HG03064 (cell line): ENCODE measurements around the gene BLOC1S5.
A peak's percentile ranks its signal among the peaks of the same experiment; 100 is the strongest.
"Not testable (repeated sequence)": the region's sequence is repeated elsewhere in the genome, so short reads cannot be mapped to it uniquely, and the experiment has no call there.

Source experiments
- ATAC-seq: cut with Tn5 transposase; IDR thresholded peaks from one replicate; pipeline ENCODE4 v1.9.1; 2021; ENCODE audit warnings: low read depth; ENCODE audit not compliant: unreplicated experiment

Gene BLOC1S5

GRCh38 chr6:8054276-8054675 lies 9.9 kb downstream of the BLOC1S5 start:
- ATAC-seq = no peak

GRCh38 chr6:8047541-8048292 lies 16.5 kb downstream of the BLOC1S5 start:
- no peak for ATAC-seq

GRCh38 chr6:8045769-8046168 lies 18.4 kb downstream of the BLOC1S5 start:
- ATAC-seq = not testable (repeated sequence)

GRCh38 chr6:8043221-8043620 lies 21.0 kb downstream of the BLOC1S5 start:
- ATAC-seq = no peak

GRCh38 chr6:8041913-8042583 lies 22.1 kb downstream of the BLOC1S5 start:
- ATAC-seq = no peak

- ATAC-seq = not testable (repeated sequence)
Measured at GRCh38 chr6:8034107-8034506, 30.1 kb downstream of the BLOC1S5 start.

GRCh38 chr6:8030920-8031319 lies 33.3 kb downstream of the BLOC1S5 start:
- ATAC-seq = no peak

- ATAC-seq = no peak
Measured at GRCh38 chr6:8029243-8029870, 34.8 kb downstream of the BLOC1S5 start.

GRCh38 chr6:8027965-8028651 lies 36.1 kb downstream of the BLOC1S5 start:
- no peak for ATAC-seq

GRCh38 chr6:8026800-8027199 lies 37.4 kb downstream of the BLOC1S5 start:
- no peak for ATAC-seq

GRCh38 chr6:8025191-8025590 lies 39.0 kb downstream of the BLOC1S5 start:
- ATAC-seq = no peak

- no peak for ATAC-seq
Measured at GRCh38 chr6:8023638-8024037, 40.6 kb downstream of the BLOC1S5 start.

GRCh38 chr6:8020083-8020482 lies 44.1 kb downstream of the BLOC1S5 start:
- ATAC-seq = no peak

- peak; percentile 37 for ATAC-seq
Measured at GRCh38 chr6:8017705-8018104, 46.5 kb downstream of the BLOC1S5 start.

- ATAC-seq = peak; percentile 69
Measured at GRCh38 chr6:8017276-8017701, 46.9 kb downstream of the BLOC1S5 start.

GRCh38 chr6:8014947-8015346 lies 49.2 kb downstream of the BLOC1S5 start:
- no peak for ATAC-seq

GRCh38 chr6:8013763-8014162 lies 50.4 kb downstream of the BLOC1S5 start:
- no peak for ATAC-seq

GRCh38 chr6:8006208-8006607 lies 58.0 kb downstream of the BLOC1S5 start:
- ATAC-seq = no peak

- ATAC-seq = no peak
Measured at GRCh38 chr6:8005136-8005535, 59.1 kb downstream of the BLOC1S5 start.

- no peak for ATAC-seq
Measured at GRCh38 chr6:8000636-8001035, 63.6 kb downstream of the BLOC1S5 start.

- no peak for ATAC-seq
Measured at GRCh38 chr6:8000188-8000596, 64.0 kb downstream of the BLOC1S5 start.
